GM10847 (cell line): Measurements from ENCODE around the gene KIDINS220.

ENCODE experiments used
- POLR2A ChIP-seq: IDR thresholded peaks from 2 replicates; pipeline ENCODE4 v1.6.1; 2011; ENCODE audit not compliant: insufficient read length; ENCODE audit errors: extremely low read depth

KIDINS220 gene

DNA sequence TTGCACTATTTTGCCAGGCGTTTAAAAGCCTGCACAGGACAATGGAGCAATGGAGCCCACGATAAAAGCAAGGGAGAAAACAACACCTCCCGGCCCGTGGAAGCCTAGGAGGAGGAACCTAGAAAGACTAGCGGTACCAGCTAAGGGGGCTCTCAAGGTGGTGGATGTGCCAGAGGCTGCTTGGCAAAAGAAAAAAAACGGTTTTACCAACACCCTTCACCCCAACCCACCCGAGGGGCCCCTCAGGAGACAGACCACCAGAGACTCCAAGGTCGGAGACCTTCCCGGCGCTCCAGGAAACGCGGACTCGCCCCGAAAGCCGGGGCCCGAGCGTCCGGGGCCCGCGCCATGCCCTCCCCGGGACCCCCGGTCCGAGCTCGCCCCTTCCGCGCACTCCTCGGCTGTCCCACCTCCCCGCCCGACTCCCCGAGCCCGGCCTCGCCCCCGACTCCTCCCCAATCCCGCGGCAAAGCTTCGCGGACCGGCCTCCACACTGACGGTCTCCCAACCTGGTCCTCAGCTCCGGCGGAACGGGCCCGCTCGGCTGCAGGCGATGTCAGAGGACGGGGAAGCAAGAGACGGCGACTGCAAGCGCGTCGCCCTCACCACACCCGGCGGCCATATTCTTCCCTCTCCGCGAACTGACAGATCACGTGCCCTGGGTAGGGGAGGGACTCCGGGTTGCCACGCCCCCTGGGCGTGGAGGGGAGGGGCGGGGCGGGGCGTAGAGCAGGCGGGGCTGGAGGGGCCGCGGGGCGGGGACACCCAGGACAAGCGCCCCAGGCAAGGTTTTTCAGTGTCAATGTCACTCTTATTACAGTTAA, at the start of gene KIDINS220:
KIDINS220 (minus strand) TSS at position 643 of the 824 bp plus-strand sequence. CDS start 10,520 bp downstream, outside the sequence.
- TF ChIP-seq POLR2A: peak; percentile 82

DNA sequence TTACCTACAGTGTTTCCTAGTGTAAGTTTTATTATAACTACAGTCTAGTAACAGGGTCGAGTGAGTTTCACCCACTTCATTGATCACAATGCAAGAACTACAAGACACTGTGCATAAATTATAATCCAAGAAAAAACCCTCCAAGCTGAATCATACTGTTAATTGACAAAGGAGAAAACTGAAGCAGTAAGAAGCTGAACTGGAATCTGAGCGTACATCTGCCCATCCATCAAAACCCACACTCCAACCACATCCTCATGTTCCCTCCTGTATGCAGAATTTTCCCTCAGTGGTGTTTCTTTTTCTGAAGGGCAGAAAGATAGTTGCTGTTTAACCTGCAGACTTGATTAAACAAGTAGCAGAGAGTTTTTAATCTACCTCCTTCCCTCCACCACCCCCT, 49.5 kb upstream of the KIDINS220 start:
- TF ChIP-seq POLR2A: no peak

DNA sequence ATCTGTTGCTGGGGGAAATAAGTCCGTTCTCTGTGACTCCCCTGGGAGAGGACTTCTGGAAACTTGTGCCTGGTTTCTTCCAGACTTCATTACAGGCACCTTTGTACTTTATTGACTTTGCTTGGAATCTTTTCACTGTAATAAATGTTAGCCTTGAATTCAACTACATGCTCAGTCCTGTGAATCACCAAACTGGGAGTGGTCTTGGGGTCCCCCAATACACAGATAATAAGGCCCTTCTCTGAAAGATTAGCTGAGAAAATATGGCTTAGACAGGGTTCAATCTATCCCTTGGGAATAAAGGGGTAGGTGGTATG, 48.7 kb upstream of the KIDINS220 start:
- TF ChIP-seq POLR2A: no peak

DNA sequence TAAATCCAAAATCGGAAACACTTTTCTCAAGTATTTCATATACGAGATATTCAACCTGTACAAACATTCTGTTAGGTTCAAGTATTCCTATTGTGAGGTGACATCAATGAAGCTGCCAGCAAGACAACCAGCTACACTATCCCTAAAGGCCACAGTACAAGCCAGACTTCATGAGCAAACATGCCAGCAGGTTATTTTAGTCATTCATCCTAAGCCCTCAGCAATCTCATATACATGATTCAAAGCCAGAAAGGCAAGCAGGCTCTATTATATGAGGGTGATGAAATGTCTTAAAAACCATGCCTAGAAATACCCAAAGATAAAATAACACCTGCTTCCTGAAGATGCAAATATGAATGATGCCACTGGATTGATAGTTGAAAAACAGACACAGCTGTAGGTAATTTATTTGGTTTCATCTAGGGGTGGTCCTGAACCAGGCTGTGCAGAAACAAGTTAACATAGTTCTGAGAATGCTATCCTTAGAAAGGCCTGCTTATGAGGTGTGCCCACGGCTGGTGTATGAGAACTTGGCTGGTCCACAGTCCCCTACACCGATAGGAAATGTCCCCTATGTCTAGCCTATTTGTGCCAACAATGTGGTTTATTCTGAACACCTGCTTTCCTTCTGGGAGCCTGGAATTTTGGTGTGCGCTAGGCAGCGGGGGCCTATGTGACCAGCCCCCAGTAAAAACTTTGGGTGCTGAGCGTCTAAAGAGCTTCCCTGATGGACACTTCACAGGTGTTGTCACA, 48.2 kb upstream of the KIDINS220 start:
- no peak for TF ChIP-seq POLR2A

DNA sequence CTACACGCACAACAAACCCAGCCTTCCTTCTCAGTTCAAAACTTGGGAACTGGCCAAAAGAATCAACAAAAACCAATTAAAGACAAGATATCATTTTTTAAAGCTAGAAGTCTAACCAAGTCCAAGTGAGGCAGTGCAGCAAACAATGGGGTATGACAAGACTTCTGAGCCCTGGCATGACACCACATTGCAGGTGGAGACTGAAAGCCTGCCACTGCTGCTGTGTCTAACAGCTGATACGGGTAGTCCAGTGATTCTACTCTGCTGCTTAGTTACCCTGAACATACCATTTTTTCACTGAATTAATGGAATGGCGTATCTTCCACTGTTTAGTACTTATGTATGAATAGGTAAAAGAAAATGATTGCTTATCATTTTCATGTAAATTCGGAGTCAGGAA, 47.4 kb upstream of the KIDINS220 start:
- no peak for TF ChIP-seq POLR2A

DNA sequence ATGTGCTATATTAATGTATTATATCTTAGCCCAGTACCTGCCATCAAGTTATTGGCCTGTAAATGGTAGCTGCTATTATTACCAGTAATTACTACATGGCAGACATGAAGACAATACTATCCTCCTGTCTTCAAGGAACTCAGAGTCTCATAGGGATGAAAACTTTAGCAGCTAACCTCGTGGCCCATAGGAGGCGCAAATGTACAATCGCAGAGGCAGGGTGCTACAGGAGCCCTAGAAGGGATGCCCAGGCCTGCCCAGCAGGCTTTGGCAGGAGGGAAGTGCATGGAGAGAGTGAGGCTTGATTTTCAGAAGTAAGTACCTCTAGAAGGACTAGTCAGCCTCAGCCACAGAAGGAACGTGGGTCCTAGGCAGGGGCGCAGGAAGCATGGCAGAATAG, 44.7 kb upstream of the KIDINS220 start:
- no peak for TF ChIP-seq POLR2A

DNA sequence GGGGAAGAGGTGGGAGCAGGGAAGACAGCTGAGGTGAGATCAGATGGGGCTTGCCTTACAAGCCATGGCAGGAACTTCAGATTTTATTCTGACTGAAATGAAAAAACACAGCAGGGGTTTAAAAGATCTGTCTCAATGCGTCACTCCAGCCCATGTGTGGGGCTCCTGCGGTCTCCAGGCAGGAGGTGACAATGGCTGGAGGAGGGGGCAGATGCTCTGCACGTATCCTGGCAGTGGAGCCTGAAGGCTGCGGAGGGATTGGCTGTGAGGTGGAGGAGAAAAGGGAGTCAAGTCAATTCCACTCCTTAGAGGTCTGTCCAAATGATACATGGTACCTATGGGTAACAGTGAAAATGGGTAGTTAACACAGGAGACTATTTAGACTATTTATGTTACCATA, 40.5 kb upstream of the KIDINS220 start:
- TF ChIP-seq POLR2A: no peak

DNA sequence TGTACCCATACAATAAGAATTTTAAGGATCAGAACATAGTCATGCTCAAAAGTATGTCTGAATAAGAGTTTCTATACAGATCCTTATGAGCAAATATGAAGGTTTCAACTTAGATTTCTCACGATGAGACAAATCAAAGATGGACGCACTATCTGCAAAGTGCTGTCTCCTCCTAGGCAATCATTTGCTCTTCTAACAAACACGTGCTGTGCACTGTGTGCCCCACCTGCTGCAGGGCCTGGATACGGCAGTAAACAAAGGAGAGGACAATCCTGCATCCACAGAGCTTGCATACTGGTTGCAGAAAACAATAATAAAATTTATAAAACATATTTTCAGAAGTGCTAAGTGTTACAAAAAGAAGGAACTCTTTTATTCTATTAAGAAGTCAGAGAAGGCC, 39.9 kb upstream of the KIDINS220 start:
- TF ChIP-seq POLR2A: no peak

DNA sequence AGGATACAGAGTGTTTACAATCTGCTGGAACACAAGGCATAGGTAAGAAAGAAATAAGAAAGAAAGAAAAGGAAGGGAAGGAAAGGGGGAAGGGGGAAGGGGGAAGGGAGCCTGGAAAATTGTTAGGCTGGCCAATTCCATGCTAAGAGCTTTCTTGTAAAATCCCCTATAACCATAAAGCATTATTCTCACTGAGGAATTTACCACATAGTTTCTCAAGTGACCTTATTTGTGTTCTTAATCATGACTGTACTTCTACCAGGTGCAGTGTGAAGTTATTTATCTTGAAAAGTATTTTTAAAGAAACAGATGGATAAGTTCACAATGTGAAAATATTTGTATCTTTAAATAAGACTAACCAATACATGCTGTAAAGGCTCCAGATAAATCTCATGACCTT, 39.2 kb upstream of the KIDINS220 start:
- TF ChIP-seq POLR2A: no peak

DNA sequence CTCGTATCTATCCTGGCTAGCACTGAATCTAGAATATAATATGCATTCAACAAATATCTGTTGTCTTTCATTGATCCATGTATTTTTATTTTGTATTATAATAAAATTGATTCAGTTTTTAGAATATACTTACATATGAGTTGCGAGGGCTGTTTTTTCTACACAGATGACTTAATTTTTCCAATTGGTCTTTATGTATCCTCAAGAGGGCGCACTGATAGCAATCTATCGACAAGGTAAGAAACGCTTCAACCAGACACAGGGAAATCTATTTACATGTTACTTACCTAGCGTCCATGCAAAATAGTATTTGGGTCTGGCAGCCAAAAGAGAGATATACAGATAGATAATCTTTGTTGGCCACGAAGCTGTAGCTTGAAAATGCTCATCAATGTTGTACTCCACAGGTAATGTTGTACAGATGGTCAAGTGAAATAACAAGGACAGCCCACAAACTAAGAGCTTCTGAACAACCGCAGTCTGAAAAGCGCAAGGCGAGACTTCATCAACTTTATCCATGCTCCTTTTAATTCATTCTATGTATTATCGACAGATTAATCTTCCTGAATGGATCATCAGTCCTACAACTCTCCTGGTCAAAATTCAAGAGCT, 35.5 kb upstream of the KIDINS220 start:
- no peak for TF ChIP-seq POLR2A

DNA sequence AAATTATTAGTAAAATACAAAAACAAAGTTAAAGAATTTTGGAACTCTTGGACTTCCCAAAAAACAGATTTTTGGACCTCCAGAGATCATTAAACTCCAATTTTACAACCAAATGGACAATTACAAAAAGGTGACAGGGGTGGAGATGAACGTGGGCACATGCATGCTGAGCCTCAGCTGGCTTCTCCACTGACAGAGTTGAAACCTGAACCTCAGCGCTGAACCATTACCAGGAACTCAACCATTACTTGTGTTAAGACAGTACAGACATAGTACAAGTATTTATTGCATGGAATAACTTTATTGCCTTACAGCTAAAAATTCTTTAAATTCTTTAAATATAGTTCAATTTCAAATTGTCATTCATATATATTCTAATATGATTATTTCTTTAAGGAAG, 33.0 kb upstream of the KIDINS220 start:
- no peak for TF ChIP-seq POLR2A

DNA sequence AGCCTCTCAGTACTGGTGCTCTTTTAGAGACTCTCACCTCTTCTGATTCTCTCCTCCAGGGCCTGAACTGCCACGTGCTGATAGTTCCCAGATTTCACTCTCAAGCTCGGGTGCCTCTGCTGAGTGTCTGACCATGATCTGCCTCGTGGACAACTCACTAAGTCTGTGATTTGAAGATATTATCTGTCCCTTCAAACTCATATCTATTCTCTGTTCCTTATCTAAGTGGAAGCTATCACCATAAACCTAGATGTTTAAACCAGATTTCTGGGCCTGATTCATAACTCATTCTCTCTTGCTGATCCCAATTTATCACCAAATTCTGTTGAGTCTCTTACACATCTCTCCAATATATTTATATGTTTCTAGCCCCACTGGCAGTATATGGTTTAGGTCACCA, 29.9 kb upstream of the KIDINS220 start:
- TF ChIP-seq POLR2A: no peak

DNA sequence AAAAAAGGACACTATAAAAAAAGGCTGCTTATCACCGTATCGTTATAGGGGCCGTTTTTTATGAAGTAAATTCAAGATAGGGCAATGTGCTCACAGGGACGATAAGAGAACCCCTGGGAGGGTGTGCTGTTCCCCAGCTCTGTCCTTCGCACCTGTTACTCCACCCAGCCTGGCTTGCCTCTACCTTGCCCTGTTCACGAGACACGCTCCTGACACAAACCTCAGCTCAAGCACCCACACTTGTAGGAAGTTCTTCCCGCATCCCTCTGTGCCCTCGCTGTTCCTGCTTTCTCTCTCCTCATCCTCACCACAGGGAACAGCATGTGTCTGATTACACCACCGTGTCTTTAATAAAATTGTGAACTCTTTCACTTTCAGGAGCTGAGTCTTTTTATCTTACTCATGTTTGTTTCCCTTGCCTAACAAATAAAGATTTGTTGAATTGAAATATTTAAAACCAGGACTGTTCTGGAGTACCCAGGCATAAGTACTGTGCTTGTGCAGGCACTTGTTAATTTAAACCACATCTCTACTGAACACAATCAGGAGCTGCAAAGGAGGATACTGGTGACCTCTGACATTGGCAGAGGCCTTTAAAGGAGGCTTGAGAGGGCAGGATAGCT, 26.0 kb upstream of the KIDINS220 start:
- no peak for TF ChIP-seq POLR2A

DNA sequence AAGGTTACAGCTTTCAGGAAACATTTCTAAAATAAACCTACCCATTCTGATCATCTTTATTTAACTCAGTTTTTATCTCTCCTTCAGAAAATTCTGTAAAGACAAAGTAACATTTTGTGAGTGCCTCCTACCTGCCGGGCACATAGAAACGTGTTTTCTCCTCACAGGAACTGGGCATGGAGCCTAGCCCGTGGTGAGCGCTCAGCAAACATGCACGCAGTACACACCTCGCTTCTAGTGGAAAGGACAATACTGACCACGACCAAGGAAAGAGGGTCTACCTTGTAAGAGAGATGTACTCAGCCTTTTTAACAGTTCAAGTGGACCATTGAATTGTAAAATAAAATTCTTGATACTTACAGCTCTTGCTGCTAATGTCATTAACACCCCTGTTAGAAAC, 24.8 kb upstream of the KIDINS220 start:
- no peak for TF ChIP-seq POLR2A

DNA sequence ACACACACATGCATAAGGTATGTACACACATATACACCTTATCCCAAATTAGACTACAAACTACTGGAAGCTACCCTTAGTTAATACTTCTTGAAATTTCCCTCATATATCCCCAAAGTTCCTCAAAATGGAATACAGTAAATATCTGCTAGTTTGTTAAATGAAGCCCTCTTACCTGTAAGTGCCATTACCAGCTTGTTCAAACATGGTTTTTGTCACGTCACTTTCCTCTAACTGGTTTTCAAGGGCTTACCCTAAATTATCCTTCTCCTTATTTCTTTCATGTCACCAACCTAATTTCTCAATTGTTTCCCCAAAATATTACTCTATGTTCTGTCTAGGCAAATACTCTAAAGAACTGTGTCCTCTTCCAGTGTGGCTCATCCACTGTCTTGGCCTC, 24.4 kb upstream of the KIDINS220 start:
- no peak for TF ChIP-seq POLR2A

DNA sequence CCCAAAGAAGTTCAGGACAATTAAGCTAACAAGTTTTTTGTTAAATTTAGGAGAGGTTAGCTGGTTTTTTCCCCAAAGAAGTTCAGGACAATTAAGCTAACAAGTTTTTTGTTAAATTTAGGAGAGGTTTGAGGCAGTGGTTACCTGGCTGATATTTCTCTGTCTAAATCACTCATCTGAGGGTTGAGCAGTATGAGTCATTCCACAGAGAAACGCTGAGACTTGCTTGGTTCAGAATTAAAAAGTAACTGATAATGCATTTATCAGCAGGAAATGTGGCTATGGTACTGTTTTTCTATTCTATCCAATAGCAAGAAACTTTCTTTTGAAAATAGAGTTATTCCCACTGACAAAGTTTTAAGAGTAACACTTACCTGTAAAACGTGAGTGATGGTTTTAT, 22.8 kb upstream of the KIDINS220 start:
- no peak for TF ChIP-seq POLR2A
